NCI-H1105 treated with DMSO at 0.1 percent for 48 hours (cell line): ENCODE data around the gene UFC1.
"Not testable (repeated sequence)": the region's sequence is repeated elsewhere in the genome, so short reads cannot be mapped to it uniquely, and the experiment has no call there.

Experiments used
- DNase-seq: peaks from one replicate; lab custom pipeline; 2025; lab: John Stamatoyannopoulos, UW

Gene UFC1

DNA sequence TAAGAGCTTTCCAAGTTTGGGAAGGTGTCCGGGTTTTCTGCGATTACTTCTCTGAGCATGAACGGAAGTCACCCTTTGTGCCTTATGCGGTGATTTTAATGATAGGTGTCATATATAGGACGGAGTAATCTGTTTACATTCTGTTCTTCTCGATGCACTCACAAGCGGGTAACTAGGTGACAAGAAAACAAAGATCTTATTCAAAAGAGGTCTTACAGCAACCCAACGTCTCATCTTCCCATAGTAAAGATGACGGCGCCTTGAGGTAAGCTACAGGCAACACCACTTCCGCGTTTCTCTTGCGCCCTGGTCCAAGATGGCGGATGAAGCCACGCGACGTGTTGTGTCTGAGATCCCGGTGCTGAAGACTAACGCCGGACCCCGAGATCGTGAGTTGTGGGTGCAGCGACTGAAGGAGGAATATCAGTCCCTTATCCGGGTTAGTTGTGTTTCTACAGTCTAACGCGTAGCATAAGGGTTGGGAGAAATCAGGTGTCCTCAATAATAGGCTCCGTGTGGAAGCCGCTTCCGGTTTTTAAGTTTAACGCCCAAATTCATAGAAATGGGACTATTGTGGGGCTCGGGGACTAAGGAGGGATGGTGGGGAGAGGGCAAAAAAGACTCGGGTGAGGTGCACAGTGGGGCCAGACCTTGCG, at the start of gene UFC1:
Gene UFC1, plus strand, starts transcription at position 297 of the 656 bp plus-strand sequence. Its CDS starts 20 bp downstream, at position 317.
- DNase-seq = peak; percentile 93

DNA sequence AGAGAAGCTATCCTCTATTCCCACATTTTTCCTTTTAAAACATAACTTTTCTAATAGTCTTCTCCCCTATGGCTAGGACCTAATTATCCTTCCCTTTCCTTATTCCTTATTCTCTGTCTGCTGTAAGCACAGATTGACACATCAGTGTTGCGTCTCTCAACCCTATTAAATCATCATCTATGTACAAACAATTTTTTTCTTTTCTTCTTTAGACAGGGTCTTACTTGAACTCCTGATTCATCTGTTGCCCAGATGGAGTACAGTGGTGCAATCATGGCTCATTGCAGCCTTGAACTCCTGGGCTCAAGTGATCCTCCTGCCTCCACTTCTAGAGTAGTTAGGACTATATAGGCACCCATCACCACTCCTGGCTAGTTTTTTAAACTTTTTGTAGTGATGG, 47.3 kb upstream of the UFC1 start:
- no peak for DNase-seq

- DNase-seq = no peak
These were observed 42.7 kb upstream of the UFC1 start for GRCh38 chr1:161111117-161111516.

GRCh38 chr1:161111527-161111926, 42.3 kb upstream of the UFC1 start:
- DNase-seq = no peak

DNA sequence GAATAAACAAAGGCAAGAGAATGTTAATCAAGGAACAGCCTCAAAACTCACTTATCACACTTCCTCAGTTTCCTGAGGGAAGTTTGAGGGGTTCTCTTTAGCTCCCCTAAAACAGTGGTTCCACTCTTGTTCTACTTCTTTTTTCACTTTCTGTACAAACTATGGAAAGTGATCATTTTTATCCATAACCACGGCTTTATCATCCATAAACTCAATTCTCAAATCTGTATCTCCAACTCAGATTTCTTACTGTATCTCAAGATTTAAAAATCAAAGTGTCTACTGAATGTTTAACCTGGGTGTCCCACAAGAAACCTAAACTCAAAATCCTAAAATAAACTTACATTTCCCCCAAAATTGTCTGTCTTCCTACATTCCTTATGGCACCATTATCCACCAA, 39.9 kb upstream of the UFC1 start:
- no peak for DNase-seq

GRCh38 chr1:161114556-161114955, 39.2 kb upstream of the UFC1 start:
- no peak for DNase-seq

- no peak for DNase-seq
These were observed 38.6 kb upstream of the UFC1 start for GRCh38 chr1:161115132-161115711.

GRCh38 chr1:161115961-161116360, 37.8 kb upstream of the UFC1 start:
- DNase-seq = not testable (repeated sequence)

DNA sequence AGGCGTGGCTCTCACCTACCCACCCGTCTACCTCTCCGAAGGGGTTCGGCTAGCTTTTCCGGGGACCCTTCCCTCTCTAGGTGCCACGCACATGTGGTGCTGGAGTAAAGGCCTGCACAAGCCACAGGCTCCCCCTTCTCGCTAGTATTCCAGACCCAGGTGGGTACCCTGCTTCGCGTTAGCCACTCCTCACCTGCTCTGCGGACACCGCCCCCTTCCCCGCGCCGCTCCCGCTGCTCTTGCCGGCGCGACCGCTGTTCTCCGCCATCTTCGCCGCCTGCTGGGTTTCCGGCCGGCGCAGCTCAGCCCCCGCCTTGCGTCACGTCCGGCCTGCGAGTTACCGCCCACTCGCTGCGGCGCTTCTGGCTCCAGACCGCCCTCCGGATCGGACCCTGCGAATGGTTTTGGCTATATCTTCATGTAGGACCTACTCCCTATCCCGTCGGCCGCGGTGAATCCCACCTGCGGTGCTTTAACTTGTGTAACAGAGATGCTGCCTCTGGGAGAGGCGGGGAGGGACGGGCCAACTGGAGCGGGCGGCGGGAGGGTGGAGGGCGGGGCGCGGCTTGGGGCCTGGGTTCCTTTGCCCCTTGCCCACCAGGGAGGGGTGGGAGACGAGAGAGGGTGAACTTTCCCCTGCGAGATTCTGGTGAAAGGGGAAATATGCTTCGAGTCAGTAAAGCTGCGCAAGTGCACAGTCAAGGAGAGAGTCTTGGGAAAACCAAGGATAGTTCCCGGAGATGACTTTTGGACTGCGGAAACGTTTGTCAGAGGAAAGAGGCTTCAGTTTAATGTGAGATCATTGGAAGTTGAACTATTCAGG, 35.8 kb upstream of the UFC1 start, which contains the start of the genes NIT1 and PFDN2:
Gene NIT1, plus strand, starts transcription at position 347 of the 823 bp plus-strand sequence. Its CDS starts 72 bp downstream, at position 419.
Gene PFDN2, minus strand, starts transcription at position 279 of the 823 bp plus-strand sequence. Its CDS starts 11 bp downstream, at position 268.
- DNase-seq = peak; percentile 82

- no peak for DNase-seq
These were observed 34.5 kb upstream of the UFC1 start for GRCh38 chr1:161119092-161119903.

GRCh38 chr1:161121042-161121650, 32.6 kb upstream of the UFC1 start:
- DNase-seq = no peak

- no peak for DNase-seq
These were observed 31.9 kb upstream of the UFC1 start for GRCh38 chr1:161121834-161122233.

DNA sequence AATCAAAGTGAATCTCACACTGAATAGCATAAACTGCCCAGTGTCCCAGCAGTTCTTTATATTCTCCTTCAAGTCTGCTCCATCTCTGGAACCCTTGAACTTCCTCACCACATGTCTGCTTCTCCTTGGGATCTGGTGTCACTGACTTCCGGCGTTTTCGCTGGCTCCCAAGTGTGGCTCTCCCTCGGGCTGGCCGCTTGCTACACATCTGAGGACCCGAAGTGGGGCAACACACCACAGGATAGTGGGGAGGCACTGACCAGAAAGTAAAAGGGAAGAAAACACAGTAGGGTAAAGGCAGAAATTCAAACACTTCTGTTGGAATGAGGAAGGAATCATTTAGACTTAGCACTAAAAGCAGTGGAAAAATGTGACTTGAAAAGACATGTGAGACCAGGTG, 30.8 kb upstream of the UFC1 start:
- DNase-seq = no peak

GRCh38 chr1:161127649-161128048, 26.1 kb upstream of the UFC1 start:
- DNase-seq = no peak

- DNase-seq = no peak
These were observed 25.0 kb upstream of the UFC1 start for GRCh38 chr1:161128591-161129420.

DNA sequence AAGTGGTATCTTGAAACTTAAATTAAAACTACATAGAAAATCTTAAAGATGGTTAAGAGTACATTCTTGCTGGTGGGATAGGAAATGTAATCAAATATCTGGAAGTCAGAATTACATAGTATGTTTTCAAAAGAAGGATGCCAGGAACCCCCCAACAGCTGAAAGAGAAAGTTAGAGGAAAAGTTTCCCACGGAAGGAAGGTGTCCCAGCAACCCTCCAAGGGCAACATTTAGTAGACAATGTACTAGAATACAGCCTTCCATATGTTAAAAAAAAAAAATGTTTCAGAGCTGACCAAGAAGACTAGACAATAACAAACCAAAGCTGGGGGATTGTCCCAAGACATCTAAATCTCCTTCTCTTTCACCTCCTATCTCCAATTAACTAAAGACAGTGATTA, 23.5 kb upstream of the UFC1 start:
- no peak for DNase-seq

GRCh38 chr1:161131523-161132409, 22.0 kb upstream of the UFC1 start:
- no peak for DNase-seq

- DNase-seq = peak; percentile 99
These were observed 21.2 kb upstream of the UFC1 start, which contains the start of gene DEDD for GRCh38 chr1:161132410-161133219. DEDD (minus strand) TSS chr1:161132667; CDS start chr1:161124462, 8,205 bp downstream.
